Stimulated activated CD8-positive, alpha-beta memory T cell treated with anti-CD3 and anti-CD28 coated beads, Interleukin-12 subunit alpha, Interleukin-12 subunit beta, amount 100 ng/mL, for 24 hours (primary cell): ENCODE results near the gene DIP2B.
"Not testable (repeated sequence)": the region's sequence is repeated elsewhere in the genome, so short reads cannot be mapped to it uniquely, and the experiment has no call there.

Source experiments
- DNase-seq: peaks from one replicate; pipeline ENCODE4 v3.0.0-alpha.2; 2020; ENCODE audit errors: extremely low read depth

DIP2B gene, protein sequence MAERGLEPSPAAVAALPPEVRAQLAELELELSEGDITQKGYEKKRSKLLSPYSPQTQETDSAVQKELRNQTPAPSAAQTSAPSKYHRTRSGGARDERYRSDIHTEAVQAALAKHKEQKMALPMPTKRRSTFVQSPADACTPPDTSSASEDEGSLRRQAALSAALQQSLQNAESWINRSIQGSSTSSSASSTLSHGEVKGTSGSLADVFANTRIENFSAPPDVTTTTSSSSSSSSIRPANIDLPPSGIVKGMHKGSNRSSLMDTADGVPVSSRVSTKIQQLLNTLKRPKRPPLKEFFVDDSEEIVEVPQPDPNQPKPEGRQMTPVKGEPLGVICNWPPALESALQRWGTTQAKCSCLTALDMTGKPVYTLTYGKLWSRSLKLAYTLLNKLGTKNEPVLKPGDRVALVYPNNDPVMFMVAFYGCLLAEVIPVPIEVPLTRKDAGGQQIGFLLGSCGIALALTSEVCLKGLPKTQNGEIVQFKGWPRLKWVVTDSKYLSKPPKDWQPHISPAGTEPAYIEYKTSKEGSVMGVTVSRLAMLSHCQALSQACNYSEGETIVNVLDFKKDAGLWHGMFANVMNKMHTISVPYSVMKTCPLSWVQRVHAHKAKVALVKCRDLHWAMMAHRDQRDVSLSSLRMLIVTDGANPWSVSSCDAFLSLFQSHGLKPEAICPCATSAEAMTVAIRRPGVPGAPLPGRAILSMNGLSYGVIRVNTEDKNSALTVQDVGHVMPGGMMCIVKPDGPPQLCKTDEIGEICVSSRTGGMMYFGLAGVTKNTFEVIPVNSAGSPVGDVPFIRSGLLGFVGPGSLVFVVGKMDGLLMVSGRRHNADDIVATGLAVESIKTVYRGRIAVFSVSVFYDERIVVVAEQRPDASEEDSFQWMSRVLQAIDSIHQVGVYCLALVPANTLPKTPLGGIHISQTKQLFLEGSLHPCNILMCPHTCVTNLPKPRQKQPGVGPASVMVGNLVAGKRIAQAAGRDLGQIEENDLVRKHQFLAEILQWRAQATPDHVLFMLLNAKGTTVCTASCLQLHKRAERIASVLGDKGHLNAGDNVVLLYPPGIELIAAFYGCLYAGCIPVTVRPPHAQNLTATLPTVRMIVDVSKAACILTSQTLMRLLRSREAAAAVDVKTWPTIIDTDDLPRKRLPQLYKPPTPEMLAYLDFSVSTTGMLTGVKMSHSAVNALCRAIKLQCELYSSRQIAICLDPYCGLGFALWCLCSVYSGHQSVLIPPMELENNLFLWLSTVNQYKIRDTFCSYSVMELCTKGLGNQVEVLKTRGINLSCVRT (N-terminal part only)

DNA sequence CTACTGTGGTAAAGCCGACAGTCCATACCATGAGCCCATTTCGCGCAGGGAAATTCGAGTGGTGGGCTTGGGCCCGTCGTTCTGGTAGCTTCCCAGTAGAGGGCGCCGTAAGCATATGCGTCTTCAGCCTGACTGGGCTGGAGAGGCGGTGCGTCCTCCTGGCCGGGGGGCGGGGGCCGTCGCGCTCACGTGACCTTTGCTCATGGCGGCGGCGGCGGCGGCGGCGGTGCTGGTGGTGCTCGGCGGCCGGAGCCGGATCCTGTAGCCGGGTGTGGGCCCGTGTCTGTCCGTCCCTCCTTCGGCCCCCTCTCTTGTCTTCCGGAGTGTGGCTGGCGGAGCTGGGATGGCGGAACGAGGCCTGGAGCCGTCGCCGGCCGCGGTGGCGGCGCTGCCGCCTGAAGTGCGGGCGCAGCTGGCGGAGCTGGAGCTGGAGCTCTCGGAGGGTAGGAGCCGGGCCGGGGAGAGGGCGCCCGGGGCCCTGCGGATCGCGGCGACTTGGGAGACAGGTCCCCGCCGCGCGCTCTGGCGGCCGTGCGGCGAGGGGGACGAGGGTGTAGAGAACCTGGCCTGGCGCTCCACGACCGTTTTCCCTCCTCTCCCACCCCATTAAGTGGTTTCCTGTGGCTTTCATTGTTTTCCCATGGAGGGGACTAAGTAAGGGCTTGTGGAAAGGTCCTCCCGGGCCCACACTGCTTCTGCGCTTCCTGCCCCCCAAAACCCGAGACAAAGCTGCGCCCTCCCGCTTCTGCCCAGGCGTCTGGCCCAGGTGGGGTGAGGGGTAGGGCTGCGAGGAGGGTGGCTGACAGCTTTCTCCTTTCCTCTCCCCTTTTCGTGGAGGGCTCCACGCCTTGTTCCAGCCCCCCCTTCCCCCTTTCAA, at the start of gene DIP2B:
Gene DIP2B (plus strand): TSS at position 188 of the 877 bp plus-strand sequence. CDS start 156 bp downstream, at position 344.
- DNase-seq, result peak; percentile 92

- no peak for DNase-seq
These were observed 46.2 kb upstream of the DIP2B start for GRCh38 chr12:50458606-50459005.

DNA sequence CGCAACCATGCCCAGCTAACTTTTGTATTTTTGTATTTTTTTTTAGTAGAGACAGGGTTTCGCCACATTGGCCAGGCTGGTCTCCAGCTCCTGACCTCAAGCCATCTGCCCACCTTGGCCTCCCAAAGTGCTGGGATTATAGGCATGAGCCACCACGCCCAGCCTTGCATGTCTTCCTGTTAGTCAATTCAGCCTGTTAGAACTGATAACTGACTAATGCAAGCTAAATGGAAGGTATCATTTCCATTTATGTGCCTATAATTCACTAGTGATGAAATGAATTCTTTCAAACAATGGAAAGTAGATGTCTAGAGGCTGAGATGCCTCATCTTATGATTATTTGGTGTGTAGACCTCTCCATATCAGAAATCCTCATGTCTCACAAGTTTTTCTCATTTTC, 37.3 kb upstream of the DIP2B start:
- DNase-seq, result no peak

GRCh38 chr12:50477241-50477832, 27.4 kb upstream of the DIP2B start:
- no peak for DNase-seq

DNA sequence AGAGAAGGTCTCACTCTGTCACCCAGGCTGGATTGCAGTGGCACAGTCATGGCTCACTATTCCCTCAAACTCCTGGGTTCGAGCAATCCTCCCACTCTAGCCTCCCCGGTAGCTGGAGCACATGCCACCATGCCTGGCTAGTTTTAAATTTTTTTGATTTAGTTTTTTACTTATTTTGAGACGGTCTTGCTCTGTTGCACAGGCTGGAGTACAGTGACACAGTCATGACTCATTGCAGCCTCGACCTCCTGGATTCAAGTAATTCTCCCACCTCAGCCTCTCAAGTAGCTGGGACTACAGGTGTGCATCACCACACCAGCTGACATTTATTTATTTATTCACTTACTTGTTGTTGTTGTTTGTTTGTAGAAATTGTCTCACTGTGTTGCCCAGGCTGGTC, 22.2 kb upstream of the DIP2B start:
- DNase-seq, result no peak

DNA sequence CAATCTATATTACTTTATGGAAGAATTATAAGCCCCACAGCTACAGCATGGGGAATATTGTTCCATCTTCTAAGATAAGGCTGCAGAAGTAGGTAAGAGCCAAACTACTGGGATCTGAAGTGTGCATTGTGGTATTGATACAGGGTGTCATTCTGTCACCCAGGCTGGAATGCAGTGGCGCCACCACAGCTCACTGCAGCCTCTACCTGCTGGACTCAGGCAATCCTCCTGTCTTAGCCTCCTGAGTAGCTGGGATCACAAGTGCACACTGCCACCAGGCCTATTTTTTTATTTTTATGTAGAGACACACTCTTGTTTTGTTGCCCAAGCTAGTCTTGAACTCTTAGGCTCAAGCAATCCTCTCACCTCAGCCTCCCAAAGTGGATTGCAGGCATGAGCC, 21.3 kb upstream of the DIP2B start:
- no peak for DNase-seq

DNA sequence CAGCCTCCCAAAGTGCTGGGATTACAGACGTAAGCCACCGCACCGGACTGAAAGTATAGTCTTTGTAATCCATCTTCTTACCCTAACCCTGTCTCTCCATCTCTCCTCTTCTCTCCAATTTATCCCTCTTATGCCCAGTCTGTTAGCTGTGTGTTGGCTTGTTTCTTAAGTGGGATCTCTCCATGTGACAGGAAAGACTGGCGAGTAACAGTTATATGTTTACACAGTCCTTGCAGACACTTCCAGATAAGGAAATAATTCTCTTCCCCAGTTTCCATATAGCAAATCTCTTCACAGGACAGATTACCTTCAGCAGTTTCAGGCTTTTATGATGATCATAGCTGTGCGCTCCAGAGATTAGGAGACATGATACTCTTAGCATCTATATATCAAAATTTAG, 16.0 kb upstream of the DIP2B start:
- DNase-seq, result no peak

DNA sequence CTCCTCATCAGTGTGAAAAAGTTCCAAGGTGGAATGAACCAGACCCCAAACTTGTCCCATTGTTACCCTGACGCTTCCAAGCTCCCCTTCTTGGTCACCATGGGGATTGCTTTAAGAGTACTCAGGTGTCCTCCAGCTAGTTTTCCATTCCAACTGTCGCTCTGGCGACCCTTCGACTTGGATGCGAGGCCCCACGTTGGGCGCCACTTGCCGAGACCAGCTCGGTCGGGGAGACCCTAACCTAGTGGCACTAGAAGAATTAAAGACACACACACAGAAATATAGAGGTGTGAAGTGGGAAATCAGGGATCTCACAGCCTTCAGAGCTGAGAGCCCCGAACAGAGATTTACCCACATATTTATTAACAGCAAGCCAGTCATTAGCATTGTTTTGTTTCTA, 6.7 kb upstream of the DIP2B start:
- not testable (repeated sequence) for DNase-seq

DNA sequence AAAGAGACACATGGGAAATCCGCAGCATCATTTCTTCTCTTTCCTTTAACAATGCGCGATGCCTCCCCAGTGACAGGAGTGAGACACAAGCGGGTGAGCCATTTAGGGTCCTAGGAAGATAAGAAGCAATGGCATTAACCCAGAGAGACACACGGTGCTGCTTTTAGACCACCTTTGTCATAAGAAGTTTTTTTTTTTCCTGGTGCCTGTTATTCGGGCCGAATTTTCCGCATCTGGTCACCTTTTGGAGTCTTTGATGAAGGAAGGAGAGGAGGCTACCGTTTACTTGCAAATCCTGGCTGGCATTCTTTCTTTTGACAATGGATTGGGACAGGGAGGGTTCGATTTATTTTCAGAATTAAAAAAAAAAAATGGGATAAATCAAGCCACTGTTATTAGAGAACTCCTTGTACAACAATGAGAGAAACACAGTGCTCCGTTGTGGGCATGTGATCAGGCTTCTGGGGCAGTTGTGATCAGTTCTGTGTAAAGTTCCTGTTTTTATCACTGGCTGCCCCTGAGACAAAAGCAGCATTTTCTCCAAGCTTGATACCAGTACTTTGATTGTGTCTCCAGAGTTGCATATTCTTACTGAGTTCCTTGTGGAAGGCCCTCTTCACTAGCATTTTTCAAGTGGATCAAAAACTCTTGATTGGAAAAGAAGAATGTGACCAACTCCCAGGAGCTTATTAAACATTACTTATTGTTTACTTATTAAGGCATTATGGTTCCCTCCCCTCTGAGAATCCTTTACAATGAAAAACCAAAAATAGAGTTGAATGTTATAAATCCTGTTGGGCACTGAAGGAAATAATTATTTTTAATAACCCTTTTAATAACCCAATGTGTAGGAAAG, 1.1 kb downstream of the DIP2B start:
- no peak for DNase-seq

DNA sequence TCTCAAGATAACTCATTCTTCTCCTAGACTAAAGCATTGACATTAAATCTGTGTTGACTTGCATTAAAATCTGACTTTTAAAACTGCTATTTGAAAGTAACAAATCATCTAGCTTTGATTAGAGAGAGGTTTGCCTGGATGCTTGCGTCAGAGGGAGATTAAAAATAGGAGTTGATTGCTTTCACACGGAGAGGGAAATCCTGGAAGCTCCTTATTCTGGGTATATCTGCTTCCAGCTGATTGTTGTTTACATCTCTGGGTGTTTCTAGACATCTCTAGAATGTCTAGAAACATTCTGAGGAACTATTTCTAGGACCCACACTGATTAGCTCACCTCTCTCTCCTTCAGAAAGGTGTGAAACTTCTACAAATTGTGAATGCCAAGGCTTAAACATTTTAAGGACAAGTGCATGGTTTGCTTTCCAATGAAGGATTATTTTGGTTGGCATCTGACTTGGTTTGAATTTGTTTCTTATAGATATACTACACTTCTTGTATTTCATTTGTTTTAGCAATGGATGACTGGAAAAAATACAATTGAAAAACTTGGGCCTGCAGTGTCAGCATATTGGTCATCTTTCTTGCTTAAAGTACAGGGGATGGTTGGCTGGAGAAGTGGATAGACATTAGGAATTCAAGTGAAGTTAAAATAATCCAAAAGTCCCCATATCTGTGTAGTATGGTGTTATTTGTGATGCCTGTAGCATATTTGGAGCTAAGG, 2.1 kb downstream of the DIP2B start:
- no peak for DNase-seq

DNA sequence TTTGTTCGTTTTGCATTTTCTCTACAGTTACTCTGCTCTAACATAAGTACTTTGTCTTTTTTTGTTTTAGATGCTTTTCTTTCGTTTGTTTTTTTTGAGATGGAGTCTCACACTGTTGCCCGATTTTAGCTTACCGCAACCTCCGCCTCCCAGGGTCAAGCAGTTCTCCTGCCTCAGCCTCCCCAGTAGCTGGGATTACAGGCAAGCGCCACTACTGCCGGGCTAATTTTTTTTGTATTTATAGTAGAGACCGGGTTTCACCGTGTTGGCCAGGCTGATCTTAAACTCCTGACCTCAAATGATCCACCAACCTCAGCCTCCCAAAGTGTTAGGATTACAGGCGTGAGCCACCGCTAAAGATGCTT, 2.7 kb downstream of the DIP2B start:
- no peak for DNase-seq

DNA sequence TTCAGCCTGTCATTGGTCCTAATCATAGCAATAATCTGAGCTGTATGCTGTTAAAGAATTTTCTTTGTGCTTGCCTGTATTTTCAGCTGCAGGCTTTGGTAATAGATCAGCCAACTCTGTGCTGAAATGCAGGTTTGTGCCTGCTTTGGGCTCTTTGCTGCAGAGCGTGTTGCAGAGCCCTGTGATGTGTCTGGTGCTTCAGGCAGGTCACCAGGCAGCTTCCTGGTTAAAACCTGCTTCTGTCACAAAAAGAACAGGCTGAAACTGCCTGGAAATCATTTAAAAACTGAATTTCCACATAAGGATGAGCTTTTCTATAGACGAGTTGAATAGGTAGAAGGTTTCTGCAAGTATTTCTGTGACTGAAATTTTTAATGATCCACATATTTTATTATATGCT, 3.1 kb downstream of the DIP2B start:
- no peak for DNase-seq

GRCh38 chr12:50508414-50508813, 3.6 kb downstream of the DIP2B start:
- DNase-seq, result no peak

DNA sequence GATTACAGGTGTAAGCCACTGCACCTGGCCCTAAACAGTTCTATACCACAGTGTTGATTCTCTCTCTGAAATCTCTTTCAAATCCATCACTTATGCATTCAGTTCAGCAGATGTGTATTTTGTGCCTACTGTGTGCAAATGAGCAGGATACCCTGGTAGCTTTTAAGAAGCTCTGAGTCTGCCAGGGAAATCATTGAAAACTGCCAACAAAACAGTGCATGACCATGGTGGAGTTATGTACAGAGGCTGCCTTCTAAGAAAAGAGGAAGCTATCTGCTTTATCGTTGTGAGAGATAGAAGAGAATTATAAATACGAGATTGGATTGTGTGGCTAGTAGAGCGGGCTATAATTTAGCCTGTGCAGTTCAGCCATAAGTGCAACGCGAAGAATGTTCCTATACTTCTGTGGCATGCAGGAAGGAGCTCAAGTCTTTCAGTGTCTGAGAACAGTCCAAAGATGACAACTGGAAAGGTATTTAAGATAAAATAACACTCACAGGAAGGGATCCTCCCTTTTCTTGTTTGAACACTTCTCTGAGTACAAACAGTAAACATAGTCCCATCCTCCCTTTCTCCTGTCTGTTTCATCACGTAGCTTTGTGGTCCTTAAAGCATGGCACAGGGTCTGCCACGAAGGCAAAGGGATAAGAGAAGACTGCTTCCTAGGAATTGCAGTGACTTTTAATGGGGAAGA, 4.3 kb downstream of the DIP2B start:
- no peak for DNase-seq

- no peak for DNase-seq
These were observed 9.9 kb downstream of the DIP2B start for GRCh38 chr12:50514526-50515276.

- DNase-seq, result no peak
These were observed 10.8 kb downstream of the DIP2B start for GRCh38 chr12:50515587-50515986.

GRCh38 chr12:50517421-50518048, 12.8 kb downstream of the DIP2B start:
- DNase-seq, result no peak
